ENCODE data around the gene BIRC2.
"Not testable (repeated sequence)": the region's sequence is repeated elsewhere in the genome, so short reads cannot be mapped to it uniquely, and the experiment has no call there.

The BIRC2 gene

DNA sequence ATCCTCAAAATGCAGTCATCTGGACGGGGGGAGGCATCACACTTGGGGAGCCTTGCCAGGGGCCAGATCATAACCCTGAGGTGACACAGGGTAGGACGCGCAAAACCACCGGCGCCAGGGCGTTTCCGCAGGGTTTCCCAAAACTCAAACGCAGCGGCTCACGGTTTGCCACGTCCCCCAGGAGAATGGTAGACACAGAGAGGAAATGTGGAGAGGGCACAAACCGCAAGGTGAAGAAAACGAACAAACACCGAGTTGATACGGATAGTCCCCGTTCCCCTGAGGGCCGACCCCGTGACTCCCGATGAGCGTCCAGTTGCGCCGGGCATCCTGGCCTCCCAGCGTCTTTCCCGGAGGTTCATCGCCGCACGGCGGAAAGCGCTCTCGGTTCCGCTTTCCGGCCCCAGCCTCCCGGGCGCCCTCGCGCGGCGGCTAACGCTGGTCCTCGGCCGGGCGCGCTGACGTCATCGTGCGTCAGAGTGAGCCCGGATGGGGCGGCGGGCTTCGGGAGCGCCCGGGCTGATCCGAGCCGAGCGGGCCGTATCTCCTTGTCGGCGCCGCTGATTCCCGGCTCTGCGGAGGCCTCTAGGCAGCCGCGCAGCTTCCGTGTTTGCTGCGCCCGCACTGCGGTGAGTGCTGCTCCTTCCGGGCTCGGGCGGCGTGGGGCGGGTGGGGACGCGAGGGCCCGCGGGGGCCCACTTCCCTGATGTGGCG, at the start of gene BIRC2:
Gene BIRC2 (plus strand): TSS at position 467 of the 714 bp plus-strand sequence. CDS start 2,641 bp downstream, outside the sequence.
- peak; percentile 92 to 97 for DNase-seq (ENCODE audit: low read depth in 2 of 2)

DNA sequence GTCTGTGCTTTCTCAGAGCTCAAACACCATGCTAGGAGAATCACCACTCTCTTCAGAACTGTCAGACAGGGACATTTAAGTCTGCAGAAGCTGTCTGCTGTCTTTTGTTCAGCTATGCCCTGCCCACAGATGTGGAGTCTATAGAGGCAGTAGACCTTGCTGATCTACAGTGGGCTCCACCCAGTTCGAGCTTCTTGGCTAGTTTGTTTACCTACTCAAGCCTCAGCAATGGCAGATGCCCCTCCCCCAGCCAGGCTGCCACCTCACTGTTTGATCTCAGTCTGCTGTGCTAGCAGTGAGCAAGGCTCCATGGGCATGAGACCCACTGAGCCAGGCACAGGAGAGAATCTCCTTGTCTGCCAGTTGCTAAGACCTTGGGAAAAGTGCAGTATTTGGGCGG, 46.2 kb upstream of the BIRC2 start:
- DNase-seq (ENCODE audit: low read depth in 2 of 2) = not testable (repeated sequence)

GRCh38 chr11:102302241-102302640, 44.8 kb upstream of the BIRC2 start:
- no peak for DNase-seq (ENCODE audit: low read depth in 2 of 2)

DNA sequence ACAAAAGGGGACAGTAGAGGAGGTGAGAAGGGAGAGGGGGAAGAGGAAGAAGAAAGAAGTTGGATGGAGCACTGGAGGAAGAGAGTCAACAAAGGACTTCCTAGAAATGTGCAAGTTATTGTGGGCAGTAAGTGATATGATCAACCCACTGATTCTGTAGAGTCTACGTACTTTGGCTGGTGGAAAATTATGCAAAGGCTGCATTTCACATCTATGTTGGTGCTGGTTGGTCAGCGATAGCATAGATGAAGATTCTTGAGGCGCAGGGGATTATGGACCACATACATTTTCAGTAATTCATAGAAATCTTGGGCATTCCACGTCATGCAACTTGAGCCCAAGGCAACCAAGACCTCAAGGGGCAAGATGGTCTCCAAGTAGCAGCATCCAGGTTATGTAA, 42.3 kb upstream of the BIRC2 start:
- DNase-seq (ENCODE audit: low read depth in 2 of 2) = no peak

DNA sequence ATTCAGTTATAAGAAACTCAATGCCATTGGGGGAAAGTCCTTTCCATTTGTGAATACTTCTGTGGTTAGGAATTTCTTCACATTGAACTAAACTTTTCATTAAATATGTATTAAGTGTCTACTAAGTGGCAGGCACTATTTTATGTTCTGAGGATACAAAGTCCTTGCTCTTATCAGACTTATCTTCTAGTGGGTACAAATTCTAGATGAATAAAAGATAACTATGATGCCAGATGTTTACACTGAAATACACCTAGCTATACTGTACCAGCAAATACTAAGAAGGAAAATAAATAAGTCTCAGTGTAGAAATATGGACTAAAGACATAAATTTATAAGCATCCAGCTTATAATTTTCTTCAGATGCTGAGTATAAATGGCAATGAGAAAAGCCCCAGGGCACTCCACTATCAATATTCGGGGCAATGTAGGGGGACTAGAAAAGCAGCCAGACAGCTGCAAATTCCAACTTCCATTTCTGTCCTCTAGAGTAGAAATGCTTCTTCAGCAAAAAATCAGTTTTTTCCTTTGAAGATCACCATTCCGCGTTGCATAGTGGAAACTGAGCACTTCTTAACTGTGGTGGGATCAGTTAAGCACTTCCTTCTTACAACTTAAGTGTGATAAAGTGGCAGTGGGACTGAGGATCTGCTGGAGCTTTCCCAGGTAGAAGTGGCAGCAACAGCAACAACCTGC, 41.5 kb upstream of the BIRC2 start:
- DNase-seq (ENCODE audit: low read depth in 2 of 2) = no peak

DNA sequence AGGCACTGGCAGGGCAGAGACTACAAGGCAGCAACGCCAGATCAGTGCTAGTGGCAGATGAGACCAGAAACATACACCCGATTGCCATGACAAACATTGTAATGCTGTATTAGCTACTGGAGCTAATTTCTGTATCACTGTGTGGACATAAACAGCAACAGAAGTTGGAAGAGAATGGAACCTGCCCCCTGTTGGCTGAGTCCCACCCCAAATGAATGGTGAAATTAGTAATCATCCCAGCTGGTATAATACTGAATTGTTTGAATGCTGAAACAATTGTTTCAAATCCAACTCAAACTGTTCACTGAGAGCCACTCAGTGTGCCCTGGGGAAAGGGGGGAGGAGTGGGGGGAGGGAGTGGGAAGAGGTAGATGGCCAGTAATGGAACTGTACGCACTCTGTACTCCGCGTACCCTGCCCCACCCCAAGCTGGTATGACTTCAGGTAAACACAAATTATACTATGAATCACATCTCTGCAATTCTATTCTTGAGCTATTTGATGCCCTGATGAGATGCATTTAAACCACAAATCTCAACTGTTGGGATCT, 40.9 kb upstream of the BIRC2 start:
- no peak for DNase-seq (ENCODE audit: low read depth in 2 of 2)

DNA sequence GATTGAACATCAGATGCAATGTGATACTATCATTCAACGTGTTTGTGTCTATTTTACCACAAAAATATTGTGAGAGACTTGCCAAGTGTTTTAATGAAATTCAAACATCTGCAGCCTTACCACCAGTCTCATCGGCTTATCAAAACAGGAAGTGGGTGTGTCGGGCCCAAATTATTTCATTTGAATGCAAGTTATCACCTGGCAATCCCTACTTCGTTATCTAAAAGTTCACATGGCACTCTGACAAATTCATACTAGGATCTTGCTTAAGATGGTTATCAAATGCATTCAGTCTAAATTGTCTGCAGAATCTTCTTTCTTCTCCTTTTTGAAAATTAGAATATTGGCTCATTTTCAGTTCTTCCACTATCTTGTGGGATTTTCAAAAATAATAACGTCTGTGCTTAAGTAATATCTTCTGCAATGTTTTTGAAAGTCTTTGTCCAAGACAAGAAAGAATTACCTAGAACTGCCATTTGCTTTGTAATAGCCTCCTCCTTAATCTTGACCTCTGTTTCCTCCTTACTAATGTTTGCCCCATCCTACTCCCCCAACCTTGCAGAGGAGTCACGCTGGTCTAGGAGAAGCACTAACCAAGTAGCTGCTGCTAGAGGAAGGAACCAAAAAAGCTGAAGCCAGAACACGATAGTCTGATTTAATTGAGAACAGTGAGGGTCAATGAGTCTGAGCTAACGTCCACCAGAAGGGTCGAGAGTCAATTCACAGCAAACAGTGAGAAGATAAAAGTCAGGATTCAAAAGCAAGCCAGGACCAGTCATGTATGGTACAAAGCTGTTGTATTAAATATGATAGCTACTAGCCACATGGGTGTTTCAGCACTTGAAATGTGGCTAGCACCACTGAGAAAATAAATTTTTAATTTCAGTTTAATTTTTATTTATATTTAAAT, 39.9 kb upstream of the BIRC2 start:
- no peak for DNase-seq (ENCODE audit: low read depth in 2 of 2)

DNA sequence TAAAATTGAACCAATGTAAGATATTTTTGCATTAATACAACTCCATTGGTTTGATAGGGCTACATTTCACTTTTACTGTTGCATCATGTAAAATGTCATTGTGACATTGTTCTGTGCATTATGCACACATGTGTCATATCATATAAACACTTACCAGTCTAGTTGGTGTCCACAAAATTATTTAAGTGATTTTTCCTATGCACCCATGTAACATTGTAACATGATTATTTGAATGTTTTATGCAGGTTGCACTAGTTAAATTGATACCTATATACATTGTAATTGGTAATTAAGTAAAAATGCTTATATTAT, 39.3 kb upstream of the BIRC2 start:
- no peak for DNase-seq (ENCODE audit: low read depth in 2 of 2)

DNA sequence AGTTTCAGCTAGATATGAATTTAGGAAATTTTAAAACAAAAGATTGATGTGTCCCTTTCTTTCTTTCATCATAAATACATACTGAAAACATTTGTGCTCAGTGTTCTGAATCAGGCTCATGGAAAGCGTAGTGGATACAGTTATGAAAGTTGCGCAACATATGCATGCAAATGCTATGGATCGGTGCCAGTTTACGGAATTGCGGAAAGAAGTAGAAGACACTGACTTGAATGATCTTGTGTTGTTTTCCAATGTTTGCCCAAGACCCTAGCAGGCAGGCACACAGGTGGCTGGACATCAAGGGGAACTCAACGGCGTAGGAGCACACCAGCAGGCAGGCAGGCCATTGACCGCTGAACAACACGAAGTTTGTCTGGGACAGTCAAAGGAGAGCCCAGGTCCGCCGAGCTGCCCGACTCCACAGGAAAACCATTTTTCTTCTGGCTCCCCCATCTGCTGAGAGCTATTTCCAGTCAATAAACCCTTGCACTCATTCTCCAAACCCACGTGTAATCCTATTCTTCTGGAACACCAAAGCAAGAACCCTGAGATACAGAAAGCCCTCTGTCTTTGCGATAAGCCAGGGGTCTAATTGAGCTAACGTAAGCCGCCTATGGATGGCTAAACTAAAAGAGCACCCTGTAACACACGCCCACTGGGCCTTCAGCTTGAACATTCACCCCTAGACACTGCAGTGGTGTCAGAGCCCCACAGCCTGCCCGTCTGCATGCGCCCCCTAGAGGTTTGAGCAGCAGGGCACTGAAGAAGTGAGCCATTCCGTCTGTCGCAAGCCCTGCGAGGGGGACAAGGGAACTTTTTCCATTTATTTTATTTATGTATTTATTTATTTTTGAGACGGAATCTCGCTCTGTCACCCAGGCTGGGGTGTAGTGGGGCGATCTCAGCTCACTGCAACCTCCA, 37.1 kb upstream of the BIRC2 start:
- no peak for DNase-seq (ENCODE audit: low read depth in 2 of 2)

- no peak for DNase-seq (ENCODE audit: low read depth in 2 of 2)
These were observed 34.3 kb upstream of the BIRC2 start for GRCh38 chr11:102312667-102313066.

GRCh38 chr11:102313238-102313940, 33.6 kb upstream of the BIRC2 start:
- DNase-seq (ENCODE audit: low read depth in 2 of 2) = no peak

- no peak for DNase-seq (ENCODE audit: low read depth in 2 of 2)
These were observed 32.2 kb upstream of the BIRC2 start for GRCh38 chr11:102314784-102315183.

GRCh38 chr11:102316346-102316904, 30.6 kb upstream of the BIRC2 start:
- no peak for DNase-seq (ENCODE audit: low read depth in 2 of 2)

GRCh38 chr11:102317099-102317767, 29.8 kb upstream of the BIRC2 start, which contains the start of gene BIRC3:
BIRC3 (plus strand) TSS chr11:102317484; CDS start chr11:102324510, 7,026 bp downstream.
- peak; percentile 70 to 83 for DNase-seq (ENCODE audit: low read depth in 2 of 2)

- no peak for DNase-seq (ENCODE audit: low read depth in 2 of 2)
These were observed 29.3 kb upstream of the BIRC2 start for GRCh38 chr11:102317768-102318103.

- peak in 1 of 2 donors; percentile 36 for DNase-seq (ENCODE audit: low read depth in 2 of 2)
These were observed 28.5 kb upstream of the BIRC2 start for GRCh38 chr11:102318469-102318868.

DNA sequence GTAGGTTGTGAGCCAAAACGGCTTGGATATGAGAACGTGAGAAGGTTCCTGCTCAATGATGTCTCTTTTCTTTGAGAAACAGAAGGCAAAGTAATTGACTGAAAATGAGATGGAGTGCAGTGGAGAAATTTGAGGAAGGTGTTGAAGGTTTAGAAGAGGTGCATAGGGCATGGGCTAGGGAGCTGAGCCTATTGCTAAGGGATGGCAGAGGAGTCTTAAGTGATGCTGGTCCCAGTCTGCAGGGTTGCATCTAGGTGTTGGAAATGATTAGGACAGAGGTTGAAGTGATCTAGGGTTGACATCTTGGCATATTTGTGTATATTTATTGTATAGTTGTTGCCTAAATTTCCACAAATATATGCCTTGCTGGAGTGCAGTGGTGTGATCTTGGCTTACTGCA, 27.5 kb upstream of the BIRC2 start:
- no peak for DNase-seq (ENCODE audit: low read depth in 2 of 2)

DNA sequence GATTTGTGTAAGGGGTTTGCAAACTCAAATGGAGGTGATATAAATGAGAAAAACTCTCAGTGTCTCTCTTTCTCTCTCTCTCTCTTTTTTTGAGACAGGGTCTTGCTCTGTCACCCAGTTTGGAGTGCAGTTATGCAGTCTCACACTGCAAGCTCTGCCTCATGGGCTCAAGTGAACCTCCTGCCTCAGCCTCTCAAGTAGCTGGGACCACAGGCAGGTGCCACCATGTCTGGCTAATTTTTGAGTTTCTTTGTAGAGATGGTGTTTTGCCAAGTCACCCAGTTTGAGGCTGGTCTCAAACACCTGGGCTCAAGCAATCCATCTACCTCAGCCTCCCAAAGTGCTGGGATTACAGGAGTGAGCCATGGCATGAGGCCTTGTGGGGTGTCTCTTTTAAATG, 26.8 kb upstream of the BIRC2 start:
- DNase-seq (ENCODE audit: low read depth in 2 of 2) = no peak

DNA sequence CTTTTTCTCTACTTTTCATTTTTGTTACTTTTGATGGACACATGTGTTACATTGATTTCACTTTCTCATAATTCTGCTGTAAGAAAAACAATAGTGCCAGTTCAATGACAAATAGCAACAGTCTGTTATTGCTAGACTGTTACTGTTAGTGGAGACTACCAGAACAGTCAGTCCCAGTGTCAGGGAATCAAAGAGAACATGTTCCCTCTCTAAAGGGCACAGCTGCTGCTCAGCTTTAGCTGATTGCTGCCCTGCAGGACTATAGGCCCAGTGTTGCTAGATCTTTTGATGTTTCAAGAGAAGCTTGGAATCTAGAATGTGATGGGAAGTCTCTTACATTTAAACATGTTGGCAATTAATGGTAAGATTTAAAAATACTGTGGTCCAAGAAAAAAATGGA, 26.3 kb upstream of the BIRC2 start:
- DNase-seq (ENCODE audit: low read depth in 2 of 2) = no peak

DNA sequence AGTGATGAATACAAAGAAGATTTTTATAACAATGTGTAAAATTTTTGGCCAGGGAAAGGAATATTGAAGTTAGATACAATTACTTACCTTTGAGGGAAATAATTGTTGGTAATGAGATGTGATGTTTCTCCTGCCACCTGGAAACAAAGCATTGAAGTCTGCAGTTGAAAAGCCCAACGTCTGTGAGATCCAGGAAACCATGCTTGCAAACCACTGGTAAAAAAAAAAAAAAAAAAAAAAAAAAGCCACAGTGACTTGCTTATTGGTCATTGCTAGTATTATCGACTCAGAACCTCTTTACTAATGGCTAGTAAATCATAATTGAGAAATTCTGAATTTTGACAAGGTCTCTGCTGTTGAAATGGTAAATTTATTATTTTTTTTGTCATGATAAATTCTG, 24.5 kb upstream of the BIRC2 start:
- no peak for DNase-seq (ENCODE audit: low read depth in 2 of 2)
